NCI-H1436 treated with DMSO at 0.1 percent for 48 hours (cell line): Measurements from ENCODE around the gene COPS3.

ENCODE experiments used
- DNase-seq: peaks from one replicate; lab custom pipeline; 2025; lab: John Stamatoyannopoulos, UW

COPS3 gene

DNA sequence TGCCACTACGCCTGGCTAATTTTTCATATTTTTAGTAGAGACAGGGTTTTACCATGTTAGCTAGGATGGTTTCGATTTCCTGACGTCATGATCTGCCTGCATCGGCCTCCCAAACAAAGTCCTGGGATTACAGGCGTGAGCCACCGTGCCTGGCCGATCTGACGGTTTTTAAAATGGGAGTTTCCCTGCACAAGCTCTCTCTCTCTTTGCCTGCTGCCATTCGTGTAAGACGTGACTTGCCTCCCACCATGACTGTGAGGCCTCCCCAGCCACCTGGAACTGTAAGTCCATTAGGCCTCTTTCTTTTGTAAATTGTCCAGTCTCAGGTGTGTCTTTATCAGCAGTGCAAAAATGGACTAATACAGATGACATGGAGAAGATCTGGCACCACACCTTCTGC lies 39.4 kb downstream of the COPS3 start:
- DNase-seq, result no peak

DNA sequence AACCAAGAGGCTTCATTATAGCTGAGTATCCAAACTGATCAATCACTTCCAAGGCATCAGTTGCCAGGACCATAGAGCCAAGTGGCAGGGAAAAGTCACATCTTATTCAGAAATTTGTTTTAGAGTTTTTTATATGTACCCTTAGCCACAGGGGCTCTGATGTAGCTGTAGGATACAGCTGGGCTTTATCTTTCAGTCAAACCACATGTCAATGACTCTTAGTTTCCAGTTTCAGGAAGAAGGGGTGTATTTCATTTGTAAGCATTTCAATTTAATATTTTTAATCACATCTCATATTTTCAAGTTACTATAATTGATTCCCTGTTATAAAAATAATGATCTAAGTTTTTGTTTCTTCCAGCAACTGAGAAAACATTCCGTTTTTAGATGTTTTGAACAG lies 41.2 kb downstream of the COPS3 start:
- no peak for DNase-seq

DNA sequence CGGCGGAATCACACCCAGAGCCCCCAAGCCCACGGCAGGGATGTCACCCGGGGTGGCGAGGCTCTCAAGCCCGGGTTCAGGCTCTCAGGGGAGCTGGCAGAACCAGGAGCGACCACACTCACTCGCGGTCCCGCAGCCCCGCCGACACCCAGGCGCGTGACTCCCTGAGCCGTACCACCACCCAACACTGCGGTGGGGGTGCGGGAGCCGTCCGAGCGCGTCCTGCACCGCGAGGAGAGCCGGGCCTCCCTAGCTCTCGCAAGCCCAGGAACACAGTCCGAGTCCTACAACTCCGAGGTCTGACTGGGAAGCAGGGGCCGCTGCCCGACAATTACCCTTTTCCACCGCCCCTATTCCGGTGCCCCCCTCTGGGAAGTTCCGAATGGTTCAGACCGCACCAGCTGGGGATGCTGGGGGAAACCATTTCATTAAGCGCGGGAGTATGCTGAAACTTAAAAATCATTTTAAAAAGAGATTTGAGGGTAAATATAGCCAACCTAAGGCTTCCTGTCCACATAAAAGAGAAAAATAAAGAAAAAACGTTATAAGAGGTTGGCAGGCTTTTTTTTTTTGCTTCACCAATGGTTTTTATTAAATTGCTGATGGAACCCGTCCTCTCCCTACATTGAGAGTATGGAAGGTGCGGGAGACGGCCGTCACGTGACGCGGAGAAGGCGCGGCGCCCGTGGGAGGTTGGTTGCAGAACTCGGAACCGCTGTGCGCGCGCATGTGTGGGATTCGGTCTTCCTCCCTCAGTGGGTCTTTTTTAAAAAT lies 43.8 kb downstream of the COPS3 start, which contains the start of gene FLCN:
TSS of gene FLCN (minus strand) at position 143 of the 774 bp plus-strand sequence. CDS start 9,031 bp downstream, outside the sequence.
- DNase-seq, result peak; percentile 86

DNA sequence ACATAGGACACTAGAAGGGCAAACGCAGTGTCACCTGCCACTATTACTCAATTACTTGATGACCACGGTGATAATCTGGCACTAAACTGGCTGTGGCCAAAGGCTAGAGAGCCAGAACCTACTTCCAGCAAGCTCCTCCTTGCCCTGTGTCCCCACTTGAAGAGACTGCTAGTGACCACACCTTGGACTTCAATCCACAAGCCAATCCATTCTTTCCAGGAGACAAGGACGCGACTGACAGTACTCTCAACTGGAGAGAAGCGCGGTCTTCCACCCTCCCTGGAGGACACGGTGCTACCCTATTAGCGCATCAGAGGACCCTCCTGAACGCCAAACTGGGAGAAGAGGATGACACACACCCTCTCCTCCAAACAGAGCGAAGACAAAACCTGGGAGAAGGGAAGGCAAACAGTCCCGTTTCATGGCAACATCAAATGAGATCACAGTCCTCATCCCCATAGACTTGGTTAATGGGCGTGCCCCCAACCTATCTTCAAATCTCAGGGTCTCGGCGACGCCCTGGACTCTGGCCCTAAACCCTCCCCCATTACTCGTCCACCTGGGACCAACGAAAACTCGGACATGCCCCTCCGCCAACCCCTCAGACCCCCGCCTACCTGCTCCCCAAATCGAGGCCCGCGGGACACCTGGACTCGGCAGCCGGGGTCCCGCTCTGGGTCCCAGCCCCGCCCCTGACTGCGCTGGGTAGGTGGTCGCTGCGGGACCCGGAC lies 44.6 kb downstream of the COPS3 start:
- no peak for DNase-seq

DNA sequence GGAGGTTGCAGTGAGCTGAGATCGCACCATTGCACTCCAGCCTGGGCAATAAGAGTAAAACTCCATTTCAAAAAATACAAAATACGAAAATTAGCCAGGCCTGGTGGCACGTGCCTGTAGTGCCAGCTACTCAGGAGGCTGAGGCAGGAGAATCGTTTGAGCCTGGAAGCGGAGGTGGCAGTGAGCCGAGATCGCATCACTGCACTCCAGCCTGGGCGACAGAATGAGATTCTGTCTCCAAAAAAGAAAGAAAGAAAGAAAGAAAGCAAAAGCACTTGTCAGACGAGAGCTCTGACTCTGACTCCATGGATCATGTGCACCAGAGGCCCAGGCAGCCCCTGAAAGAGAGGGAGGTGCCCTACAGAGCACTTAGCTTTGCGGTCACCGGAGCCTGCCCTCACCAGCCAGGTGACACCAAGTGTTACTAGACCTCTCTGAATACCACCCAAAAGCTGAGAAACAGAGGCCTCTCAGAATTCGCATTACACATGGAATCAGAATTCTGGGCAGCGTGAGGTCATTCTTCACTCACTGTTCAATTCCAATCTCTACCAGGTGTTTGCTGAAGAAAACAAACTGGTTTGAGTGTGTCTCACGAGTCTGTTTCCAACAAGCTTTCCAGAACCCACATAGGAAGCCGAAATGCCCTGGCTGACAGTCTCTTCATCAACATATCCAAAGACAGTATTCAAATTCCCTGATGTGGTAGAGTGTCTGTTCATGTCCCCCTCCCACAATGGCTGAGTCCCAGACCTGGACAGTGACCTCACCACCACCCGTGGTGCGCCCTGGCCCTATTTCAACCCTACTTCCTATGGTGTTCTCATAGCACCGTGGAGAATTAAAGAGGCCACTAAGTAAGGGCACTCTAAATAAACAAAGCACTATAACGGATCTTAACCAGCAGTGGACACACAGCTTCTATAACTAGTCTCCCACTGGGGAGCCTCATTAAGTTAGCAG lies 45.6 kb downstream of the COPS3 start:
- no peak for DNase-seq

DNA sequence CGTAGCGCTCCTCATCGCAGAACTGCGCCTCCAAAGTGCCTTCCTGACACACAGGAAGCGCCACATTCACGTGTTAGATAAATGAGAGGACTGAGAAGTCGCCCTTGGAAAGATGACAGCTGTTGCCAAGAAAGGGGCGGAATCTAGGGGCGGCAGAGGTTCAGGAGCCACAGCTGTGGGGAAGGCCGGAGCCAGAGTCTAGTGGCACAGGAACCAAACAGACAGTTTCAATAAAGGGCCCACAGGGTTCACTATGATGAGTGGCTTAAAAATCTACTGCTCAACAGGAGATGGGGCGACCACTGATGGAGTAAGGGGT lies 48.8 kb downstream of the COPS3 start:
- no peak for DNase-seq

DNA sequence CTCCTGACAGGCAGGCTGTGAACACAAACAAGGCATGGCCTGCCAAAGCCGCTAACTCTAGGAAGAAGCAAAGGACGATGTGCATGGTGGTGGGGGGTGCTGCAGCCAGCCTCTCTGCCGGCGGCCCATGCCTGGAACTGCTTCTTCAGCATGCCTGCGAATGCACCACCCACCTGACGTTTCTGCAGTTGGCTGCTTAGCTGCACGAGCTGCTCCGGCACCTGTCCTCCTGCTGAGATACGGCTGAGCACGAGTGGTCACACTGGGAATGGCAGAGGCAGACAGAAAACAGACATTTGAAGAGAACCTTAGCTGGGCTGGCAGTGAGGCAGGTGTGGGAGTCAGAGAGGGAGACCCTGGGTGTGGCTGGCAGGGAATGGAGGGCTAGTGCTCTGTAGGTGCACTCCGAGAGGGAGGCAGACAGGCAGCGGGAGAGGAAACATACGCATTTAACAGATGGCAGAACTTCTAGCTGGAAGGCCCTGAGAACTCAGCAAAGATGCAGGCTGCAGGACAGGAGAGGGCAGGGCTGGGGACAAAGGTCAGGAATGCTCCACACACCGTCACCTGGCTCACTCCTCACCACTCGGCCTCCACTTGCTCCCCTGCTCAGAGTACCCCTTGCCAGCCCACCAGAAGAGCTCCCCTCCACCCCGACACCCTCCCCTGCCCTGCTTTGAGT lies 49.3 kb downstream of the COPS3 start:
- DNase-seq, result no peak

DNA sequence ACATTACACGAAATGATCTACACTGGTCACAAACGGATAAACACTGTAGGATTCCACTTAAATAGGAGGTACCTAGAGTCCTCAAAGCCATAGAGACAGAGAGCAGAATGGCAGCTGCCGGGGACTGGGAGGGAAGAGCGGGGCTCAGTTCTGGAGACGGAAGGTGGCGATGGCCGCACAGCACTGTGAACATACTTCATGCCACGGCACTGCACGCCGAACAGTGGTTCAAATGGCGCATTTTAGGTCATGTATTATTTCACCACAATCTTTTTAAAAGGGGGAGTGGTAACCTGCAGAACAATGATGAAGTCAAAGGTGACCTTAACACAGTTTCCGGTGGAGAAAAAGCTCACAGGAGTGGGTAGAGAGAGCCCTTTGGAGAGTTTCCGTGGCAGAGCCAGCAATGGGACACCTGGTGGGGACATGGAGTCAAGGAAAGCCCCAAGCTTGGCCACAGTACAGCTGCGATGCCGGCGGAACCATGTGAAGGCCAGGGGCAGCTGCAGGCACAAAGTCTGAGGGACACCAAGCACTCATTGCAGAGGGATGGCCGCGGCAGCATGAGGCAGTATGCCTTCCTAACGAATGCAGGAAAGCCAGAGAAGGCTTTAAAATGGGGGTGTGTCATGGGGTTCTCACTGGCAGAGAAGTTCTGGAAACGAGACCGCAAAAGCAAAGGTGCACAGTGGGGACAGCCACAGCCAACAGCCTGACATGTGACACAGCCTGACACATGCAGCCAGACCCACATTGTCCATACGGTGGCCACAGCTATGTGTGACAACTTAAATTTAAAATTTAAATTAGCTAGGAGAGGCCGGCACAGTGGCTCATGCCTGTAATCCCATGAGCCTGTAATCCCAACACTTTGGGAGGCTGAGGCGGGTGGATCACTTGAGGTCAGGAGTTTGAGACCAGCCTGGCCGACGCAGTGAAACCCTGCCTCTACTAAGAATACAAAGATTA lies 51.3 kb downstream of the COPS3 start:
- no peak for DNase-seq

DNA sequence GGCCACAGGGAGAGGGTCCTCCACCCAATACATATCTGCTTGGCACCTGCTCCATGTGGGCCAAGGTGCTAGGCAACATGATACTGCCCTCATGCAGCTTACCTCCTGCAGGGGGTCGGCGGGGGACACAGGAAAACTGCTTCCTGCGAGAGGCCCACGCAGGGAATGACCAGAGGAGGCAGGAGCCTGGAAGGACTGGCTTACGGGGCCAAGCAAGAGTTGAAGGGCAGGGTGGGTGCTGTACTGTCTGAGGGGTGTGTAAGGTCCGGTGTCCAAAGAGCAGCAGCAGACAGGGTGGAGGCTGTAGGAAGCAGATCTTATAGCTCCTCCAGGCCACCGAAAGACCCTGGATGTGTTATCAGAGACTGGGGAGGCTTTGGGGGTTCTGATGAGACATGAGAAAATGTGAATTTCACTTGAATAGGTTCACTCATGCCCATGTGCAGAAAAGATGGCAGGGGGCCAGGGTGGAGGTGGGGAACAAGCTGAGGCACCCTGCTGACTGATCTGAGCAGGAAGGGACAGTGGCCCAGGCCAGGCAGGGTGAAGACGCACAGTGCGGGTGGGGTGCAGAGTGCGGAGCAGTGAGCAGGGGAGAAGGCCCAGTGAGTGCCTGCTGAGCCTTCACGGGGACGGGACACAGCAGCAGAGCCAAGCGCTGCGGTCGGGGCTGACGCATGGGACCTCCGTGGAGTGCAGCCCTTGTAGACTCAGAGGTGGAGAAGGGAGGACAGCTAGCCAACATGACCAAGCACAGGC lies 52.3 kb downstream of the COPS3 start:
- no peak for DNase-seq

DNA sequence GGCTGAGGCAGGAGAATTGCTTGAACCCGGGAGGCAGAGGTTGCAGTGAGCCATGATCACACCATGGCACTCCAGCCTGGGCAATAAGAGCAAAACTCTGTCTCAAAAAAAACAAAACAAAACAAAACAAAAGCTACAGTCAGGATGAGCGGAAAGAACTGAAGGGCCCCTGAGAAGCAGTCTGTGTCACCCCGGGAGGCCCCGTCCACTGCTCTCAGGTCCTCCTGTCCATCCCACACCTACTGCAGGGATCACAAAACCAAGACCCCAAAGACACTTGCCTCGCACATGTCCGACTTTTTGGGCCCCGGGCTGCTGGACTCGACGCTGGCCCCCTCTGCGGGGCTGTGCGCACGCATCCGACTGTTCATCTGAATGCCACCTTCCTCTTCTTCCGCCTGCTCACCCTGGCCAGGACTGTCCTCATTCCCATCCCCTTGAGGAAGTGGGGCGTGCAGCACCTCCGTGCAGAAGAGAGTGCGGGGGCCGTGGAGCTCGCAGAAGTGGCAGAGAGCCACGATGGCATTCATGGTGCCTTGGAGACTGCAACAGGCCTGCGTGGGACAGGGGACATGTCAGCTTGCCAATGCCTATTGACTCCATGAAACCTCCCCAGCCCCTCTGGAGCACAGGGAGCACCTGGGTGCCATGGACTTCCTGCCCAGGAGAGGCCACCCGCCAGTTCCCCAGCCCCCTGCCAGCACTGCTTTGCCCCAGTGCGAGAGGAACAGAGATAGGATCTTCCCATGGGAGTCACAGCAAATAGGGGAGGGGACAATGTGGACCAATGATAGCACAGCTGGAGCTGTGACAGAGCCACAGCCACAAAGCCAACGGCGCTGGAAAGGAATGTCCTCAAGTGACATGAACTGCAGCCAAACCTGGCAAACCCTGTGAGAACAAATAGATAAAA lies 53.2 kb downstream of the COPS3 start:
- no peak for DNase-seq

DNA sequence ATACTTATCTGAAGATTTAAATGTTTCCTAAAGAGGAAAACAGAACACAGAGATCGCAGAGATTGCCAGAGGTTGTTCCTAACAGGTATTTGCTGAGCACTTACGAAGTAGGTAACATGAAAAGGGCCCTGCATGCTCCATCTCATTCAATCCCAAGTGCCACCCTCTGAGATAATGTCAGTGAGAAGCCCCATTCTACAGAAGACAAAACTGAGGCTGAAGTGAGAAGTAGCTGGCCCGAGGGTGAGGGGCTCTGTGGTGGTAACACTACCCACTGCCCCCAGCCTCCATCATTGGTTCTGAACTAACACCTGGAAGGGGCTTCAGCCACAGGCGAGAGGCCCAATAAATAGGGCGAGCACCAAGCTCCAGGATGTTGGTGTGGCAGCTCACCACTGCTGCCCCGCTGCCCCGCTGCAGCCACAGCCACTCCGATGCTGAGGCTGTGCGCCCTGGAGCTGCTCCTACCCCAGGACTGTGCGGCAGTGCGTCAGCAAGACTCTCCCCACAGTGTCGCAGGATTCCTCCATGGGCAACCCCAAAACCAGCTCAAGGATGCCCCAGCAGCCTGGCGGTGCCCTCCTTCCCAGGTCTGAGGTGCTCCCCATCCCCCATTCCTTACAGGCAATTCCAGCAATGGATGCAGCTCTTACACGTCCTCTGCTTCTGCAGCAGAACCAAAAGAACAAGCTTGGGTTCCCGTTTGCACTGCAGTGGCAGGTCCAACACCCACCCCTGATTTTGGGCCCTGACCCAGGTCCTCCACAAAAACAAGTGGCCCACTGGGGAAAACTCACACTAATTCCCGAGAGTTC lies 54.4 kb downstream of the COPS3 start:
- no peak for DNase-seq

DNA sequence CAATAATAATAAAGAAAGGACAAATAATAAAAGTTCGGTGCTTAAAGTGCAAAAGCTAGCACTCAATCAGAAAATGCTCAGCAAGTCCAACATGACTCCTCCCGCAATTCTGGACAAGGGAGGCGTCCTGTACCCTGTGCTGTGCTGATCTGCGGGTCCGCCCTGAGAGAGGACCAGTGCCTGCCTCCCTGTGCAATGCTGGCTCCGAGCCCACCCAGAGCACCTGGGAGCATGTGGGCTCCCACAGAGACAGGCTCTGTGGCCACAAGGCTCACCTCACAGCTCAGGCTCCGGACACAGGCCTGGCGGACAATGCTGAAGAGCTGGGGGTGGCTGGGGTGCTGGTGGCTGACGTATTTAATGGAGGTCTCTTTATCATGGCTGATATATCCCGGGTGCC lies 55.1 kb downstream of the COPS3 start:
- no peak for DNase-seq

DNA sequence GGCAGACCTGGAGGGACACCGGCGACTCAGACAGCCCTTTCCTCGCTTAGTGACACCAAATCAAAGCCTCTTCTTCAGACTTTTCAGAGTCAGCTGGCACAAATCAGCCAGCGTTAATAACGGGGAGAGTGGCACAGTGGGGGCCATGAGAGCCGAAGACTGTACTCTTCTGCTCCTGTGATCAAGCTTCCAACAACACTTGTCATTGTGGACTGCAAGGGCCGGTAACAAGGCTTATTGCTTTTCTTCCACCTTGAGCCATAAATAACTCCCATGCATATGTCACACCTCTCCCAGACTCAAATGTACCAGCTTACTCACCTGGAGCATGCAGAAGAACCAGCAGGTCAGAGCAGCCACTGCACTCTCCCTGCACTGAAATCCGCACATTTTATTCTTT lies 56.9 kb downstream of the COPS3 start:
- DNase-seq, result no peak

DNA sequence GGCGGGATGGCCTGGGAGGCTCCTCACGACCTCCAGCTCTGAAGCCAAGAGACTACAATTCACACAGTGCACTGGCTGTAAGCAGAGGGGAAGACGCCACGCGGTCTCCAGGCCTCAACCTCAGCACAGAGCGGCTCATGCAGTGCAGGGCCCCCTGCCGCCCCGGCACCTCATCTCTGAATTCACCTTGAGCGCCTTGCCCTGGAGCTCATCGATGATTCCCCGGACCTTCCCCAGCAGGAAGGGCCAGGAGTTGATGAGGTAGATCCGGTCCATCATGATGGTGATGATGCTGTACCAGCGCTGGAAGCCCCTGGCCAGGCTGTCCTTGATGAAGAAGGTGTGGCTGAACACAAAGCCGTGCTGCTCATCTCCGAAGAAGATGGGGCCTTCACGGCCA lies 57.3 kb downstream of the COPS3 start:
- DNase-seq, result no peak

DNA sequence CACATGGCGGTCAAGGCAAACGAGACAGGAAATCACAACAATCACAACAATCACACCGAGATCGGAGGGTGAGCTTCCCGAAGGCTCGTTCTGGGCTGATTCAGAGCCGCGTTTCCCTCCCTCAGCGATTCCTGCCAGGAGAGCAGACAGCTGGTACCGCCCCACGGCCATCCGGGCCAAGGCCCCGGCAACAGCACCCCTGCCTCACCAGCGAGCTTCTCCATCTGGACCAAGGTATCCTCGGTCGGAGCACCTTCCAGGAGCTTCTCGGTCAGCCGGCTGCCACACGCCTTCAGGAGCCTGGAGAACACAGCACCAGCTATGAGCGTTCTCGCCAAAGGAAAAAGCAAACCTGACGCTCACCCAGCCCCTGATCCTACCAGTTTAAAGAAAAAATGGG lies 59.7 kb downstream of the COPS3 start:
- no peak for DNase-seq

DNA sequence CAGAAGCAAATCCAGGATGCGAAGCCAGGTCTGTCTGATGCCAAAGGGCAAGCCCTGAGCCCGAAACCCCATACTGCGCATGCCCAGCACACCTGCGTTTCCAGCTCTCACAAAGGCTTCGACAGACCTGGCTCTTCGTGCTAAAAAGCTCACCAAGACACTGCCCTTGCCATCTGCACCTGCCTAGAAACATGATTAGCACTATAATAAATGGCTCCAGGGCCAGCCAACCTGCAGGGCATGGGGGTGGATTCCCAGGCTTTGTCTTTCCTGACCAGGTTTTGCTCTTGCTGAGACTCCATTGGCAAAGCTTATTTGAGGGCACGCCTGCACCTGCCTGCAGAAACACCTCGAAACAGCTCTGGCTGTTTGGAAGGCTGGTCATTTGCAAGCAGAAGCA lies 60.5 kb downstream of the COPS3 start:
- no peak for DNase-seq

DNA sequence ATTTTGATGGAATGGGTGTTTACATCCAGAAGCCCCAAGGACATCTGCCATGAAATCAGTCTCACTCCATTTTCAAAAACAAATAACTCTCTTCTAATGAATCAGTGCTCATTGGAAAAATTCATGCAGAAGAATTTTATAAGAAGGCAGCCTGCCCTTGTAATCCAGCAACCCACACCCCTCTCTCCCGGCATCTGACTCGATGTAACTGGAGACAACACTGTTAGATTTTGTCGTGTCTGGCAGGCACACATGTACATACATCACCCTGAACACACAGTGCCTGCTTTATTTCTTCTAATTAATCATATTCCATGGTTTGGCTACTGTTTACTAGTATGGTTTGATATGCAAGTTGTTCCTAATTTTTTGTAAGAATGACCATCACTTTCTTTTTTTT lies 63.1 kb downstream of the COPS3 start:
- DNase-seq, result no peak

DNA sequence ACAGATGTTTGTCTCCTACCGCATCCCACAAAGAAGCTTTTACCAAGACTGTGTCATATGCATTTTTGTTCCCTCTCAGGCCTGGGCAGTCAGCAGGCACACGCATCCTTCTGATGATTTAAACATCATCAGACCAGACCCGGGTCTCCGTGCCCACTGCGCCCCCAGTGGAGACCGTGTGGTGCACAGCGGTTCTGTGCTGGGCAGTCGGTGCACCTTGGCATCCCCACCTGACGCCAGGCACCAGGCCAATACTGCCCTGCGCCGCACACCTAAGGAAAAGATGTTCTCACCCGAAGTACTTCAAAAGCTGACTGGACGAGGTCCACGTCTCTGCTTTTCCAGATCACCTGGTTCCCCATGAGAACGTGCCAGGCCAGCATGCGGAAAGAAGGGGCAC lies 64.3 kb downstream of the COPS3 start:
- no peak for DNase-seq
